HG02938 (cell line): ENCODE data around the gene LRMDA.

Experiments used
- ATAC-seq: cut with Tn5 transposase; IDR thresholded peaks from one replicate; pipeline ENCODE4 v1.9.1; 2021; ENCODE audit warnings: mild to moderate bottlenecking, moderate library complexity; ENCODE audit not compliant: unreplicated experiment

LRMDA gene

GRCh38 chr10:75568450-75569130, 137.2 kb downstream of the LRMDA start:
- no peak for ATAC-seq

- ATAC-seq, result no peak
Observed at GRCh38 chr10:75569506-75569905, 138.1 kb downstream of the LRMDA start.

GRCh38 chr10:75572478-75572877, 141.1 kb downstream of the LRMDA start:
- no peak for ATAC-seq

GRCh38 chr10:75575940-75576339, 144.5 kb downstream of the LRMDA start:
- no peak for ATAC-seq

GRCh38 chr10:75582102-75582501, 150.7 kb downstream of the LRMDA start:
- no peak for ATAC-seq

- ATAC-seq, result no peak
Observed at GRCh38 chr10:75585294-75585693, 153.9 kb downstream of the LRMDA start.

- ATAC-seq, result no peak
Observed at GRCh38 chr10:75586814-75587213, 155.4 kb downstream of the LRMDA start.

- ATAC-seq, result no peak
Observed at GRCh38 chr10:75588031-75588430, 156.6 kb downstream of the LRMDA start.

- ATAC-seq, result no peak
Observed at GRCh38 chr10:75589895-75590654, 158.7 kb downstream of the LRMDA start.

- ATAC-seq, result no peak
Observed at GRCh38 chr10:75592151-75592787, 160.8 kb downstream of the LRMDA start.

- ATAC-seq, result no peak
Observed at GRCh38 chr10:75592791-75593643, 161.6 kb downstream of the LRMDA start.

- ATAC-seq, result no peak
Observed at GRCh38 chr10:75593692-75594556, 162.5 kb downstream of the LRMDA start.

GRCh38 chr10:75596930-75597620, 165.7 kb downstream of the LRMDA start:
- ATAC-seq, result no peak

GRCh38 chr10:75597773-75598440, 166.5 kb downstream of the LRMDA start:
- no peak for ATAC-seq

GRCh38 chr10:75598998-75599397, 167.6 kb downstream of the LRMDA start:
- ATAC-seq, result no peak

GRCh38 chr10:75599875-75600648, 168.6 kb downstream of the LRMDA start:
- no peak for ATAC-seq

- no peak for ATAC-seq
Observed at GRCh38 chr10:75600833-75601232, 169.4 kb downstream of the LRMDA start.

- ATAC-seq, result no peak
Observed at GRCh38 chr10:75602341-75602740, 170.9 kb downstream of the LRMDA start.
